Kidney (tissue), 14 donors: ENCODE results near the gene CDC14A. TPM values are rescaled to one million over a fixed set of nuclear protein-coding genes. Genes with fewer than 3 reads are reported as not detected.

Source experiments
- DNase-seq, 5 donors: peaks; one replicate each; pipeline ENCODE4 v3.0.0-alpha.2; 2013 to 2020
- FAIRE-seq: peaks from 2 replicates; lab custom pipeline; 2012; peaks lifted over from hg19 to GRCh38; lab: Jason Lieb, UNC
- H3K27ac ChIP-seq, 2 donors: one replicate each; pipeline ENCODE4 v1.7.0; 2013; ENCODE audit warnings: low read depth in 2 of 2, low read length in 2 of 2, inconsistent platforms in 1 of 2
- H3K27me3 ChIP-seq: one replicate; pipeline ENCODE4 v1.7.1; 2013; ENCODE audit warnings: low read length, inconsistent platforms; ENCODE audit not compliant: control insufficient read depth, insufficient read depth
- H3K36me3 ChIP-seq, 3 donors: one replicate each; pipeline versions ENCODE4 v1.7.0 to v1.7.1; 2013; ENCODE audit warnings: low read length in 3 of 3, control low read depth in 1 of 3, inconsistent platforms in 1 of 3; ENCODE audit not compliant: insufficient read depth in 3 of 3, control insufficient read depth in 2 of 3
- H3K4me1 ChIP-seq, 3 donors: one replicate each; pipeline versions ENCODE4 v1.7.0 to v1.7.1; 2013; ENCODE audit warnings: low read length in 3 of 3, inconsistent platforms in 1 of 3, low read depth in 1 of 3; ENCODE audit not compliant: control insufficient read depth in 2 of 3, insufficient read depth in 2 of 3
- H3K4me3 ChIP-seq, 3 donors: one replicate each; pipeline versions ENCODE4 v1.7.0 to v1.8.1; 2013; ENCODE audit warnings: low read length in 3 of 3, control low read depth in 1 of 3, inconsistent platforms in 1 of 3
- H3K9ac ChIP-seq, 3 donors: one replicate each; pipeline versions ENCODE4 v1.7.0 to v1.7.1; 2013; ENCODE audit warnings: low read length in 3 of 3, control low read depth in 1 of 3, inconsistent platforms in 1 of 3
- H3K9me3 ChIP-seq, 3 donors: one replicate each; pipeline versions ENCODE4 v1.7.0 to v1.7.1; 2013; ENCODE audit warnings: low read length in 3 of 3, control low read depth in 1 of 3, inconsistent platforms in 1 of 3; ENCODE audit not compliant: control insufficient read depth in 2 of 3, insufficient read depth in 1 of 3
- CTCF ChIP-seq: IDR thresholded peaks from 3 replicates; pipeline ENCODE4 v1.5.1; 2012; ENCODE audit warnings: mild to moderate bottlenecking, moderate library complexity, borderline replicate concordance; ENCODE audit not compliant: insufficient read depth; ENCODE audit errors: extremely low read depth
- intact Hi-C: fragments of 100-400 bp; cut with DNase I; formaldehyde crosslinking; loops from one replicate; pipeline ENCODE4 v1.11.1; 2022
- polyA plus RNA-seq: library from polyadenylated mRNA; stranded (reverse); fragments of 350-450 nt; fragmentation: Illumina TruSeq; extraction: RNeasy Lipid Tissue Mini Kit (QIAGEN cat#74804); gene quantifications from one replicate; pipeline ENCODE4 v1.2.3, GENCODE V29; 2014; ENCODE audit warnings: low read depth, low replicate concordance; ENCODE audit not compliant: insufficient read depth
- total RNA-seq: library from RNA; stranded (reverse); fragmentation: NEBNext Ultra II Directional; extraction: Animal tissue kit (Norgen Biotek cat#: 25700); gene quantifications from one replicate; pipeline ENCODE4 v1.2.1, GENCODE V29; 2021
- donor health status: control.
- donor health status: control.
- donor health status: control.
- donor health status: control.
- donor health status: control.
- donor health status: DM: yes; HTN: yes; CAD: no.
- donor health status: Normal renal cell carcinoma (clear cell type).

The CDC14A gene
- total and polyA plus RNA-seq, 2 donors from 2014 or later, result 4.7 to 11.9 TPM

GRCh38 chr1:100377590-100378361, 25.5 kb downstream of the CDC14A start:
- FAIRE-seq (no peak), DNase-seq (peak in 1 of 5 donors; percentile 26)
- Histone ChIP-seq H3K27me3 (no peaks in the 10 kb centered on the region), H3K9ac (no peak overlapping the region), H3K4me3 (no peak overlapping the region), H3K36me3 (peaks cover 0 to 2% (median 0%) of the 10 kb centered on the region in 3 donors), H3K9me3 (no peaks in the 10 kb centered on the region), H3K4me1 (no peaks in the 10 kb centered on the region), H3K27ac (no peak overlapping the region)
- intact Hi-C loops, result no loop called here
- no peak for TF ChIP-seq CTCF

- H3K9me3 ChIP-seq, result no peaks in the 10 kb centered on the region
- intact Hi-C loops, result no loop called here
- no peak for TF ChIP-seq CTCF
- H3K9ac ChIP-seq, result no peak overlapping the region
- DNase-seq (no peak), FAIRE-seq (no peak)
- H3K27ac ChIP-seq, result no peak overlapping the region
- H3K4me3 ChIP-seq, result no peak overlapping the region
- peaks cover 0 to 2% (median 0%) of the 10 kb centered on the region in 3 donors for H3K36me3 ChIP-seq
- H3K27me3 ChIP-seq, result no peaks in the 10 kb centered on the region
- H3K4me1 ChIP-seq, result no peaks in the 10 kb centered on the region
Measured at GRCh38 chr1:100378956-100379355, 26.6 kb downstream of the CDC14A start.

GRCh38 chr1:100380635-100381034, 28.3 kb downstream of the CDC14A start:
- intact Hi-C loops, result no loop called here
- Histone ChIP-seq H3K4me3 (no peak overlapping the region), H3K27ac (no peak overlapping the region), H3K9me3 (no peaks in the 10 kb centered on the region), H3K4me1 (no peaks in the 10 kb centered on the region), H3K9ac (no peak overlapping the region), H3K27me3 (no peaks in the 10 kb centered on the region), H3K36me3 (peaks cover 0 to 2% (median 0%) of the 10 kb centered on the region in 3 donors)
- FAIRE-seq (no peak), DNase-seq (no peak)
- no peak for TF ChIP-seq CTCF

- no peak for TF ChIP-seq CTCF
- no peaks in the 10 kb centered on the region for H3K27me3 ChIP-seq
- intact Hi-C loops, result no loop called here
- DNase-seq (no peak), FAIRE-seq (no peak)
- H3K4me1 ChIP-seq, result peaks cover 0 to 6% (median 6%) of the 10 kb centered on the region in 3 donors
- H3K36me3 ChIP-seq, result peaks cover 0 to 2% (median 0%) of the 10 kb centered on the region in 3 donors
- H3K9me3 ChIP-seq, result no peaks in the 10 kb centered on the region
- no peak overlapping the region for H3K27ac ChIP-seq
- H3K9ac ChIP-seq, result no peak overlapping the region
- H3K4me3 ChIP-seq, result no peak overlapping the region
Measured at GRCh38 chr1:100382657-100383056, 30.4 kb downstream of the CDC14A start.
